Activated T-cell treated with anti-CD3 and anti-CD28 coated beads, Interleukin-2, amount 50 U/mL, for 4 hours (primary cell): Measurements from ENCODE around the gene FOXD3. TPM values are rescaled to one million over a fixed set of nuclear protein-coding genes. Genes with fewer than 3 reads are reported as not detected.

ENCODE experiments used
- ATAC-seq, 2 donors: fragments of 200-7000 bp; cut with Tn5 transposase; one replicate each; pipeline ENCODE4 v1.10.0; 2021
- DNase-seq: peaks from one replicate; pipeline ENCODE4 v3.0.0-alpha.2; 2020
- H3K27me3 Mint-ChIP-seq: one replicate; pipeline ENCODE4 v1.8.0; 2021; ENCODE audit warnings: low read depth, mixed read lengths
- H3K36me3 Mint-ChIP-seq: one replicate; pipeline ENCODE4 v1.8.0; 2022; ENCODE audit warnings: mixed read lengths; ENCODE audit not compliant: insufficient read depth
- H3K4me1 Mint-ChIP-seq: one replicate; pipeline ENCODE4 v1.8.0; 2021; ENCODE audit warnings: low read depth, mixed read lengths
- H3K4me3 Mint-ChIP-seq: one replicate; pipeline ENCODE4 v1.8.0; 2021; ENCODE audit warnings: mild to moderate bottlenecking, moderate library complexity, mixed read lengths
- H3K9me3 Mint-ChIP-seq: one replicate; pipeline ENCODE4 v1.8.0; 2021; ENCODE audit warnings: mixed read lengths
- total RNA-seq, 3 donors: library from RNA; stranded (reverse); gene quantifications; one replicate each; pipeline ENCODE4 v1.2.1, GENCODE V29; 2021

Gene FOXD3
- total RNA-seq, 3 donors from 2014 or later = not detected

DNA sequence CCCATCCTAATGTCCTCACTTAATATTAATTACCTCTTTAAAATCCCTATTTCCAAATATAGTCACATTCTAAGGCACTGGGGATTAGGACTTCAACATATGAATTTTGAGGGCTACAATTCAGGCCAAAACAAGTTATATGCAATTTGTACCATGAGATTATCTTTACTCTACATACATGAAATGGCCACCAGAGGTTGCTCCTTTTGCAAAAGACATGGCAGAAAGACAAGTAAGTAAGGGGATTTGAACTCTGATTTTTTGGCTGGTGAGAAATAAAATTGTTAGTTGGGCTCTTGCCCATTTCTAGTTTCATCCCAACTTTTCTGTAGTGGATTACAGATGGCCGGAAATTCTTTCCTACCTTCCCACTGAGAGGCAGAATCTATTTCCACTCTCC lies 40.2 kb downstream of the FOXD3 start:
- peaks cover 9% of the 10 kb centered on the region for H3K4me1 Mint-ChIP-seq
- DNase-seq (no peak), ATAC-seq (no peak)
- no peaks in the 10 kb centered on the region for H3K9me3 Mint-ChIP-seq
- no peaks in the 10 kb centered on the region for H3K36me3 Mint-ChIP-seq
- no peak overlapping the region for H3K4me3 Mint-ChIP-seq
- H3K27me3 Mint-ChIP-seq = peaks cover 16% of the 10 kb centered on the region

DNA sequence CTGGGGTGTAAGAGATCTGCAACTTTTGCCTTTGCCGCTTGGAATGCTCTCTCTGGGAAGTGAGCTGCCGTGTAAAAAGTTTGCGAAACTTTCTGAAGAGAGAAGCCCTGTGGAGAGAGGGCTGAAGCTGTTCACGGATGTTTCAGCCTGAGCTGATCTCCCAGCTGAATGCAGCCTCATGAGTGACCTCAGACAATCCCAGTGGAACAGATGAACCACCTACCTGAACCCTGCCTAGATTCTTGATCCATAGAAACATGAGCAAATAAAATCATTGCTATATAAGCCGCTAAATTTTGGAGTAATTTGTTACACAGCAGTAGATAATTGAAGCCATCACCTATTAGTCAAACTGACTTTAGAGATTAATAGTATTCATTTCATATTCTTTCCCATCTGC lies 40.6 kb downstream of the FOXD3 start:
- no peak overlapping the region for H3K4me3 Mint-ChIP-seq
- DNase-seq (no peak), ATAC-seq (no peak)
- H3K9me3 Mint-ChIP-seq = no peaks in the 10 kb centered on the region
- peaks cover 13% of the 10 kb centered on the region for H3K4me1 Mint-ChIP-seq
- no peaks in the 10 kb centered on the region for H3K36me3 Mint-ChIP-seq
- peaks cover 16% of the 10 kb centered on the region for H3K27me3 Mint-ChIP-seq

DNA sequence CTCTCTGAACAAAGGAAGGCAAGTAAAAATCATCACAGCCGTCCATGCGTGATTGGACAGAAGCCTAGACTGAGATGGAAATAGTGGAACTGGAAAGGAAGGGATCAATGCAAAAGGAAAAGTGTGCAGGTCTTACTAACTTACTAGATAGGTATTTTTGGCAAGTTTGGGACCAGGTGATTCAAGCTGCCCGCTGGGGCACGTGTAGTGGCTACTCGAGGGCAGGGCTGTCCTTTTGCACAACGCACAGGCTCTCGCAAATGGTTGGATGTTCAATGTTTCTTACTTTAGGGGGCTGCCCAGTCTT lies 44.5 kb downstream of the FOXD3 start:
- DNase-seq (no peak), ATAC-seq (no peak)
- H3K9me3 Mint-ChIP-seq = no peaks in the 10 kb centered on the region
- H3K4me1 Mint-ChIP-seq = peaks cover 25% of the 10 kb centered on the region
- peaks cover 8% of the 10 kb centered on the region for H3K36me3 Mint-ChIP-seq
- peaks cover 9% of the 10 kb centered on the region for H3K27me3 Mint-ChIP-seq
- H3K4me3 Mint-ChIP-seq = peak overlapping the region; percentile 77

DNA sequence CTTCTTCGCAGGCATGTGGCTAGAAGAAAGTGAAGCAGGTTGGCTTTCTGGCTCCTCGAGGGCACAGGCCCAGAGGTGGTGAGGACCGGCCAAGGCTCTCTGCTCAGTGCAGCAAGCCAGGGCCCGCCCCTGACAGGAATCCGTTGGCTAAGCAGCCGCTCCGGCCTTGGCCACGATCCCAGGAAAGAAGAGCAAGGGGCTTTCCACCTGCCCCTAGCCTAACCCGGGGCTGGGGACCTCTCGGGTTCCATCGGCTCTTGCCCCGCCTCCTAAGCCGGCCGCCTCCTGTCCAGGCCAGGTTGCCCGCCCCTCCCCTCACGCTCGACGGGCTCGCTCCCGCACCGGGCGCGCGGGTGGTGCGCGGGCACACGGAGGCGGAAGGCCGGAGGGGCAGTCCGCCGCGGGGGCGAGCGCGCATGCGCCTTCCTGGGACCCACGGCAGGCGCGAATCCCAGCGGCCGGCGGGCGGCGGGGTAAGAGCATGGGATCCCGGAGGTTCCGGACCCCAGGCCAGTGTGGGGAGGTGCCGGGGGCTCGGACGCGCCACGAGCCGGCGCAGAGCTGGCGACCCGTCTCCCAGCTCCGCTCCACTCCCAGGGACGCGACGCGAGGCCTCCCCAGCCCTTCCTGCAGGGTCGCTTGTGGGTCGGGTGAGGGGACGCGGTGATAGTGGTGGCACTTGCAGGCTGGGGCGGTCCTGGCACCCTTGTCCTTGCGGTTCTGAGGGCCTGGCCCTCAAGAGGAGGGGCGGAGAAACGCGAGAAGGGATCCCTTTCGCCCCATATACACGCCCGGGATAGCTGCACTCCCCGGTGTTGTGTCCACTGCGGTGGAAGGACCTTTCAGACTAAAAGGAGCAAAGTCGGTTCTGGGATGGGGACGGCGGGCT lies 45.1 kb downstream of the FOXD3 start, which contains the start of gene ALG6:
TSS of gene ALG6 (plus strand) at position 413 of the 889 bp plus-strand sequence. CDS start 3,351 bp downstream, outside the sequence.
- ATAC-seq = peak; percentile 95
- Mint-ChIP-seq H3K27me3 (peaks cover 9% of the 10 kb centered on the region), H3K9me3 (no peaks in the 10 kb centered on the region), H3K36me3 (peaks cover 11% of the 10 kb centered on the region), H3K4me3 (peak within 1 kb of the TSS; percentile 93), H3K4me1 (peaks cover 25% of the 10 kb centered on the region)
- DNase-seq = peak; percentile 86

DNA sequence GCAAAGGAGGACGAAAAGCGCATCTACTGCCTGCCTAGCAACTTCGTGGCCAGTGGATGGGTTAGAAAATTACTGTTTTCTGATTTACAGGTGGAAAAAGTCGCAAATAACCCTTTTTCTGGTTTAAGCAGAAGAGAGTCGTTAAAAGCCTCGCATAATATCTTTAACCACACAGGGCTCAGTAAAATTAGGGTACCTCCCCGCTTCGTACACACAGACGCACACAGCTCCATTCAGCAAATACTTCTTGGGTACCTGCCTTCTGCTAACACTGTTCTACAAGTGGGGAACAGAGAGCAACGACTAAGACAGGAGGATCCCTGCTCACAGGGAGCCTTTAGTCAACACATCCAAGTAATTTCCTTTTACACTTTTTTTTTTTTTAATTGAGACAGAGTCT lies 45.8 kb downstream of the FOXD3 start:
- Mint-ChIP-seq H3K4me3 (peak overlapping the region; percentile 93), H3K36me3 (peaks cover 11% of the 10 kb centered on the region), H3K4me1 (peaks cover 25% of the 10 kb centered on the region), H3K27me3 (peaks cover 4% of the 10 kb centered on the region), H3K9me3 (no peaks in the 10 kb centered on the region)
- DNase-seq (no peak), ATAC-seq (no peak)

Other genes starting within 250 kb of the FOXD3 start
- 10 to 100 TPM; 13.8 to 16.6 (median 15.3) TPM for gene ALG6, start 45.1 kb downstream of the FOXD3 start, total RNA-seq
- gene ITGB3BP, start 200.7 kb downstream of the FOXD3 start, total RNA-seq = 10 to 100 TPM; 29.7 to 33.8 (median 32.9) TPM
- 1 to 10 TPM; 4.3 to 6.9 (median 6.8) TPM for gene EFCAB7, start 201.0 kb downstream of the FOXD3 start, total RNA-seq